Neural progenitor cell (in vitro differentiated cells): ENCODE data around the gene RBP4. TPM values are rescaled to one million over a fixed set of nuclear protein-coding genes. Genes with fewer than 3 reads are reported as not detected.

ENCODE experiments used
- DNase-seq: peaks from one replicate; pipeline ENCODE4 v3.0.0-alpha.2; 2016; ENCODE audit warnings: low spot score
- H2AFZ ChIP-seq: fragments of 200-600 bp; sonication (generic); replicated peaks from 2 replicates; pipeline ENCODE4 v1.6.1; 2016; ENCODE audit warnings: antibody characterized with exemption
- H3F3A ChIP-seq: fragments of 200-600 bp; sonication (generic); 2 replicates; pipeline ENCODE4 v1.6.1; 2016; ENCODE audit warnings: antibody characterized with exemption, low read depth
- H3K27ac ChIP-seq: fragments of 200-600 bp; sonication (generic); 2 replicates; pipeline ENCODE4 v1.5.1; 2016; ENCODE audit warnings: mild to moderate bottlenecking
- H3K27me3 ChIP-seq: fragments of 200-600 bp; sonication (generic); 2 replicates; pipeline ENCODE4 v1.6.1; 2016; ENCODE audit warnings: mild to moderate bottlenecking, moderate library complexity
- H3K36me3 ChIP-seq: fragments of 200-600 bp; sonication (generic); 2 replicates; pipeline ENCODE4 v1.5.1; 2016
- H3K4me1 ChIP-seq: fragments of 200-600 bp; sonication (generic); 2 replicates; pipeline ENCODE4 v1.6.1; 2016; ENCODE audit warnings: mixed run types
- H3K4me2 ChIP-seq: fragments of 200-600 bp; sonication (generic); 2 replicates; pipeline ENCODE4 v1.6.1; 2016
- H3K4me3 ChIP-seq: fragments of 200-600 bp; sonication (generic); 2 replicates; pipeline ENCODE4 v1.5.1; 2016
- H3K79me2 ChIP-seq: fragments of 200-600 bp; sonication (generic); 2 replicates; pipeline ENCODE4 v1.6.1; 2016; ENCODE audit warnings: low read depth
- H3K9ac ChIP-seq: fragments of 200-600 bp; sonication (generic); 2 replicates; pipeline ENCODE4 v1.6.1; 2016
- H3K9me3 ChIP-seq: fragments of 200-600 bp; sonication (generic); 2 replicates; pipeline ENCODE4 v1.5.1; 2016; ENCODE audit warnings: low read depth
- H4K20me1 ChIP-seq: fragments of 200-600 bp; sonication (generic); 2 replicates; pipeline ENCODE4 v1.6.1; 2016; ENCODE audit warnings: low read depth
- H3K27ac Mint-ChIP-seq: 3 replicates; pipeline ENCODE4 v1.8.0; 2021; ENCODE audit warnings: mixed read lengths
- H3K27me3 Mint-ChIP-seq: 2 replicates; pipeline ENCODE4 v1.8.0; 2022; ENCODE audit warnings: low read depth, mild to moderate bottlenecking, inconsistent platforms, moderate library complexity, mixed read lengths; ENCODE audit not compliant: insufficient read depth
- H3K36me3 Mint-ChIP-seq: 3 replicates; pipeline ENCODE4 v1.8.0; 2021; ENCODE audit warnings: mixed read lengths
- H3K4me1 Mint-ChIP-seq: 3 replicates; pipeline ENCODE4 v1.8.0; 2021; ENCODE audit warnings: mixed read lengths
- H3K4me3 Mint-ChIP-seq: 3 replicates; pipeline ENCODE4 v1.8.0; 2021; ENCODE audit warnings: mild to moderate bottlenecking, moderate library complexity, mixed read lengths
- H3K9me3 Mint-ChIP-seq: 3 replicates; pipeline ENCODE4 v1.8.0; 2020; ENCODE audit warnings: mixed read lengths
- EZH2 ChIP-seq: fragments of 200-600 bp; sonication (generic); IDR thresholded peaks from 2 replicates; pipeline ENCODE4 v1.6.1; 2017; ENCODE audit warnings: antibody characterized with exemption, mild to moderate bottlenecking, moderate library complexity
- EZH2phosphoT487 ChIP-seq: fragments of 200-600 bp; sonication (generic); IDR thresholded peaks from 2 replicates; pipeline ENCODE4 v1.6.1; 2017; ENCODE audit warnings: antibody characterized with exemption
- total RNA-seq: library from RNA; depleted of rRNA; stranded (reverse); fragments of >200 nt; gene quantifications from 2 replicates; pipeline ENCODE4 v1.2.3, GENCODE V29; 2015; ENCODE audit warnings: low replicate concordance
- TF ChIP-seq, protein P1 (sequence below): fragments of 200-600 bp; sonication (generic); IDR thresholded peaks from 2 replicates; pipeline ENCODE4 v1.5.1; 2017; ENCODE audit warnings: antibody characterized with exemption, mild to moderate bottlenecking

RBP4 gene
- total RNA-seq, 1 donor from 2014 or later = 0.28 TPM

DNA sequence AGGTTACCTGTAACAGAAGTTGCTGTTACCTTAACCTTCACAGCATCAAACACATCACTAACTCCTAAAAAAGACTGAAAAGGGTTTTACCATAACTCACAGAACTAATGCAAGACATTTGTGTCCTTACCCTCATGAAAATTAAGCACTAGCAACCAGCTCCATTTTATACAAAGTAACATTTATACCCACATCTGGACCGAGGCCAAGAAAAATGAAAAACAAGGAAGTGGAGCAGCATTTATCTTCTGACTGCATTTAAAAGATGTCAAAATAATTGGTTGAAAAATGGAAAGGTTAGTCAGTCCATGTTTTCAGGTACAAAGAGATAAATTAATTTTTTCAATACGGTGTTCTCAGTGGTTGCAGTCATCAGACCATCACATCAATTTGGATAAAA, 3.1 kb upstream of the RBP4 start:
- DNase-seq = no peak
- Histone ChIP-seq H3K27me3 (peaks cover 75% of the 10 kb centered on the region), H3K9me3 (no peaks in the 10 kb centered on the region), H3K4me3 (no peak overlapping the region), H2AFZ (no peak overlapping the region), H3K9ac (no peak overlapping the region), H3K79me2 (no peaks in the 10 kb centered on the region), H3F3A (peaks cover 6% of the 10 kb centered on the region), H3K27ac (no peak overlapping the region), H4K20me1 (no peaks in the 10 kb centered on the region), H3K4me1 (peaks cover 11% of the 10 kb centered on the region), H3K4me2 (no peak overlapping the region), H3K36me3 (no peaks in the 10 kb centered on the region)
- no peak overlapping the region for H3K4me3 Mint-ChIP-seq
- peaks cover 42% of the 10 kb centered on the region for H3K27me3 Mint-ChIP-seq
- H3K9me3 Mint-ChIP-seq = peaks cover 3% of the 10 kb centered on the region
- H3K27ac Mint-ChIP-seq = no peak overlapping the region
- no peak for TF ChIP-seq EZH2phosphoT487
- TF ChIP-seq EZH2 = no peak
- TF ChIP-seq, protein P1, sequence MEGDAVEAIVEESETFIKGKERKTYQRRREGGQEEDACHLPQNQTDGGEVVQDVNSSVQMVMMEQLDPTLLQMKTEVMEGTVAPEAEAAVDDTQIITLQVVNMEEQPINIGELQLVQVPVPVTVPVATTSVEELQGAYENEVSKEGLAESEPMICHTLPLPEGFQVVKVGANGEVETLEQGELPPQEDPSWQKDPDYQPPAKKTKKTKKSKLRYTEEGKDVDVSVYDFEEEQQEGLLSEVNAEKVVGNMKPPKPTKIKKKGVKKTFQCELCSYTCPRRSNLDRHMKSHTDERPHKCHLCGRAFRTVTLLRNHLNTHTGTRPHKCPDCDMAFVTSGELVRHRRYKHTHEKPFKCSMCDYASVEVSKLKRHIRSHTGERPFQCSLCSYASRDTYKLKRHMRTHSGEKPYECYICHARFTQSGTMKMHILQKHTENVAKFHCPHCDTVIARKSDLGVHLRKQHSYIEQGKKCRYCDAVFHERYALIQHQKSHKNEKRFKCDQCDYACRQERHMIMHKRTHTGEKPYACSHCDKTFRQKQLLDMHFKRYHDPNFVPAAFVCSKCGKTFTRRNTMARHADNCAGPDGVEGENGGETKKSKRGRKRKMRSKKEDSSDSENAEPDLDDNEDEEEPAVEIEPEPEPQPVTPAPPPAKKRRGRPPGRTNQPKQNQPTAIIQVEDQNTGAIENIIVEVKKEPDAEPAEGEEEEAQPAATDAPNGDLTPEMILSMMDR = no peak
- H3K4me1 Mint-ChIP-seq = peaks cover 16% of the 10 kb centered on the region
- H3K36me3 Mint-ChIP-seq = no peaks in the 10 kb centered on the region

DNA sequence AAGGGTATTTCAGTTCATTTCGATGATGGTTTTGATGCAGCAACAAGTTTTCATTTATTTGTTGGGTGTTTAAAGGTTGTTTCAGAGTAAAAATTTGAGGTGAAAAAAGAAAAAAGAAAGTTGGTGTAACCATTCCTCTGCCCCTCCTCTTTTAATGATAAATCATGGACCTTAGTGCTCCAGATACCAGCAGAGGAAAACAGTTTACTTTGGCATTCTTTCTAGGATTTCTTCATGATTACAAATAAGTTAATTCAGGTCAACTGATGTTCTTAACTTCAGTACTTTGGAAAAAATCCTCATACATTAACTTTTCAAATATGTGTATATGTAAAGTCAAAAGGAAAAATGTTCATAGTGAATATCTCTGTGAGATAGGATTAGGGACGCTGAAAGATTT, 2.0 kb upstream of the RBP4 start:
- TF ChIP-seq EZH2 (no peak), EZH2phosphoT487 (no peak)
- TF ChIP-seq, protein P1 = no peak
- peaks cover 86% of the 10 kb centered on the region for H3K27me3 ChIP-seq

DNA sequence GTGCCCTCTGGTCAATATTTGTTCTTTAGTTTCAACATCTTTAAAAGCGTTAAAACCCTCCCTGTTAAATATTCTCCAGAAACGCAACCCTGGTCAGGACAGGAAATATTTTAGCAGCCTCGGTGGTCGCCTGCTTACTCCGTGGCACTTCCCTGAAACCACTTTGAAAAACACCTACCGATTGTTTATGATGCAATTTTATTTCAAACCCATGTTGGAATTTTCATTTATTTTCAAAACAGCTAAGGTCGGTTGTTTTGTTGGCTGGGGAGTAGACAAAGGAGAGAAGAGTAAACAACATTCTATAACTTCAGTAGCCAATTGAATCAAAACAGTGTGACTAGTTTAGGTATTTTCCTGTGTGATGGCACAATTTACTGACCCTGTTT, 733 bp upstream of the RBP4 start:
- Histone ChIP-seq H3K4me3 (peak overlapping the region; percentile 62), H3K36me3 (no peaks in the 10 kb centered on the region), H3F3A (peaks cover 6% of the 10 kb centered on the region), H2AFZ (no peak overlapping the region), H3K27ac (no peak overlapping the region), H3K4me1 (peaks cover 11% of the 10 kb centered on the region), H3K9ac (no peak overlapping the region), H3K79me2 (no peaks in the 10 kb centered on the region), H3K4me2 (peak overlapping the region; percentile 95), H3K9me3 (no peaks in the 10 kb centered on the region), H4K20me1 (no peaks in the 10 kb centered on the region), H3K27me3 (peaks cover 90% of the 10 kb centered on the region)
- no peak for DNase-seq
- no peaks in the 10 kb centered on the region for H3K36me3 Mint-ChIP-seq
- peaks cover 16% of the 10 kb centered on the region for H3K4me1 Mint-ChIP-seq
- peak; percentile 55 for TF ChIP-seq EZH2phosphoT487
- TF ChIP-seq, protein P1 = no peak
- H3K4me3 Mint-ChIP-seq = peak overlapping the region; percentile 76
- H3K9me3 Mint-ChIP-seq = peaks cover 2% of the 10 kb centered on the region
- H3K27me3 Mint-ChIP-seq = peaks cover 42% of the 10 kb centered on the region
- H3K27ac Mint-ChIP-seq = no peak overlapping the region

More for the DNA sequence above, 2.0 kb upstream of the RBP4 start:
- Histone ChIP-seq H3K79me2 (no peaks in the 10 kb centered on the region), H3K4me1 (peaks cover 11% of the 10 kb centered on the region), H3K36me3 (no peaks in the 10 kb centered on the region), H3K27ac (no peak overlapping the region), H3K4me3 (no peak overlapping the region), H4K20me1 (no peaks in the 10 kb centered on the region), H3K9ac (no peak overlapping the region), H3K9me3 (no peaks in the 10 kb centered on the region), H2AFZ (no peak overlapping the region), H3F3A (peaks cover 6% of the 10 kb centered on the region), H3K4me2 (no peak overlapping the region)
- H3K27me3 Mint-ChIP-seq = peaks cover 42% of the 10 kb centered on the region
- peaks cover 3% of the 10 kb centered on the region for H3K9me3 Mint-ChIP-seq
- no peak for DNase-seq
- H3K27ac Mint-ChIP-seq = no peak overlapping the region
- H3K4me3 Mint-ChIP-seq = no peak overlapping the region
- H3K4me1 Mint-ChIP-seq = peaks cover 16% of the 10 kb centered on the region
- H3K36me3 Mint-ChIP-seq = no peaks in the 10 kb centered on the region
